Left lung (tissue), 10 donors: ENCODE measurements around the gene PKNOX2. TPM values are rescaled to one million over a fixed set of nuclear protein-coding genes. Genes with fewer than 3 reads are reported as not detected.
A peak's percentile ranks its signal among the peaks of the same experiment; 100 is the strongest.

ENCODE experiments used
- ATAC-seq: fragments of 200-7000 bp; cut with Tn5 transposase; one replicate; pipeline ENCODE4 v1.9.1; 2020; ENCODE audit warnings: moderate library complexity
- DNase-seq, 4 donors: peaks; one replicate each; pipeline ENCODE4 v3.0.0-alpha.2; 2013 to 2020
- H3K27ac ChIP-seq, 2 donors: fragments of 200-600 bp; sonication (generic) in 1 of 2; one replicate each; pipeline versions ENCODE4 v1.5.0 to v1.8.0; 2020 to 2021
- H3K27me3 ChIP-seq, 2 donors: fragments of 200-600 bp; sonication (generic) in 1 of 2; one replicate each; pipeline versions ENCODE4 v1.5.0 to v1.8.0; 2020 to 2021
- H3K36me3 ChIP-seq, 2 donors: fragments of 200-600 bp; sonication (generic) in 1 of 2; one replicate each; pipeline versions ENCODE4 v1.5.0 to v1.8.0; 2020 to 2021
- H3K4me1 ChIP-seq, 2 donors: fragments of 200-600 bp; one replicate each; pipeline ENCODE4 v1.8.0; 2021
- H3K4me3 ChIP-seq, 2 donors: fragments of 200-600 bp; sonication (generic) in 1 of 2; one replicate each; pipeline versions ENCODE4 v1.5.0 to v1.8.0; 2020 to 2021; ENCODE audit warnings: mild to moderate bottlenecking in 1 of 2
- H3K9me3 ChIP-seq, 2 donors: fragments of 200-600 bp; sonication (generic) in 1 of 2; one replicate each; pipeline versions ENCODE4 v1.5.0 to v1.8.0; 2020 to 2021
- CTCF ChIP-seq, 2 donors: fragments of 200-600 bp; sonication (generic) in 1 of 2; IDR thresholded peaks; one replicate each; pipeline versions ENCODE4 v1.5.0 to v1.8.0; 2021; ENCODE audit warnings: antibody characterized with exemption in 2 of 2
- intact Hi-C, 2 donors: fragments of 100-400 bp; cut with DNase I; formaldehyde crosslinking; loops; one replicate each; pipeline versions ENCODE4 v1.11.2 to v1.14.2; 2022
- polyA plus RNA-seq, 6 donors: library from polyadenylated mRNA; unstranded; fragments of 120-200 nt; gene quantifications; one replicate each; pipeline ENCODE4 v1.2.1, GENCODE V29; 2013; ENCODE audit not compliant: insufficient read length in 6 of 6
- total RNA-seq, 2 donors: library from RNA; stranded (reverse); fragmentation: NEBNext Ultra II Directional; extraction: Animal tissue kit (Norgen Biotek cat#: 25700); gene quantifications; one replicate each; pipeline ENCODE4 v1.2.1, GENCODE V29; 2021
- donor health status: DM: no; HTN: yes; CAD: no.
- donor health status: DM: no; HTN: no; CAD: no.

The PKNOX2 gene
- total and polyA plus RNA-seq, 8 donors = 6.7 to 18.9 (median 16.7) TPM

- intact Hi-C loops = loop anchor here in 1 of 2 donors (5.0 to 10.0 kb wide), 2 partner anchors 50 to 177 kb away; no protein-coding TSS in a partner anchor
Observed at GRCh38 chr11:125141686-125142535, 22.6 kb upstream of the PKNOX2 start.

GRCh38 chr11:125146232-125146631, 18.3 kb upstream of the PKNOX2 start:
- no peak for DNase-seq
- no peak for TF ChIP-seq CTCF (IDR thresholded peaks at IDR 0.05)
- H3K4me1 ChIP-seq = peaks cover 0 to 7% of the 10 kb centered on the region in 2 donors
- intact Hi-C loops = loop anchor here in 1 of 2 donors (10.0 kb wide), 1 partner anchor 181 kb away; no protein-coding TSS in a partner anchor
- no peak for ATAC-seq
- no peak overlapping the region for H3K4me3 ChIP-seq
- no peaks in the 10 kb centered on the region for H3K9me3 ChIP-seq
- H3K27me3 ChIP-seq = peaks cover 0 to 9% of the 10 kb centered on the region in 2 donors
- no peaks in the 10 kb centered on the region for H3K36me3 ChIP-seq
- H3K27ac ChIP-seq = no peak overlapping the region

More at GRCh38 chr11:125141686-125142535, 22.6 kb upstream of the PKNOX2 start:
- DNase-seq (peak in 2 of 4 donors; percentile 46 to 87), ATAC-seq (peak; percentile 97)
- Histone ChIP-seq H3K36me3 (no peaks in the 10 kb centered on the region), H3K4me3 (no peak overlapping the region), H3K27ac (no peak overlapping the region), H3K27me3 (peaks cover 0 to 21% of the 10 kb centered on the region in 2 donors), H3K9me3 (no peaks in the 10 kb centered on the region), H3K4me1 (peaks cover 0 to 8% of the 10 kb centered on the region in 2 donors)
- peak; percentile 94 to 97 for TF ChIP-seq CTCF (IDR thresholded peaks at IDR 0.05)

GRCh38 chr11:125147280-125147679, 17.3 kb upstream of the PKNOX2 start:
- no peak overlapping the region for H3K4me3 ChIP-seq
- no peak overlapping the region for H3K27ac ChIP-seq
- ATAC-seq (no peak), DNase-seq (no peak)
- no peaks in the 10 kb centered on the region for H3K36me3 ChIP-seq
- TF ChIP-seq CTCF (IDR thresholded peaks at IDR 0.05) = no peak
- H3K9me3 ChIP-seq = no peaks in the 10 kb centered on the region
- peaks cover 0 to 5% of the 10 kb centered on the region in 2 donors for H3K27me3 ChIP-seq
- intact Hi-C loops = loop anchor here in 1 of 2 donors (10.0 kb wide), 1 partner anchor 182 kb away; no protein-coding TSS in a partner anchor
- H3K4me1 ChIP-seq = no peaks in the 10 kb centered on the region

GRCh38 chr11:125148011-125148410, 16.5 kb upstream of the PKNOX2 start:
- H3K27ac ChIP-seq = no peak overlapping the region

More at GRCh38 chr11:125148011-125148410, 16.5 kb upstream of the PKNOX2 start:
- no peak for DNase-seq
- Histone ChIP-seq H3K27me3 (peaks cover 0 to 5% of the 10 kb centered on the region in 2 donors), H3K9me3 (no peaks in the 10 kb centered on the region), H3K4me3 (no peak overlapping the region), H3K36me3 (no peaks in the 10 kb centered on the region), H3K4me1 (no peaks in the 10 kb centered on the region)
- intact Hi-C loops = loop anchor here in 1 of 2 donors (10.0 kb wide), 1 partner anchor 183 kb away; no protein-coding TSS in a partner anchor
- TF ChIP-seq CTCF (IDR thresholded peaks at IDR 0.05) = no peak
- no peak for ATAC-seq
